BE2C (cell line): ENCODE results near the gene CENPF.
"Not testable (repeated sequence)": the region's sequence is repeated elsewhere in the genome, so short reads cannot be mapped to it uniquely, and the experiment has no call there.

Experiments used
- DNase-seq: peaks from one replicate; pipeline ENCODE4 v3.0.0-alpha.2; 2020
- H3K27me3 ChIP-seq: fragments of 250-450 bp; sonication (Bioruptor Pico); 2 replicates; pipeline ENCODE4 v1.5.1; 2020; ENCODE audit warnings: mild to moderate bottlenecking
- H3K36me3 ChIP-seq: fragments of 250-450 bp; sonication (Bioruptor Pico); 2 replicates; pipeline ENCODE4 v1.5.1; 2020; ENCODE audit warnings: mild to moderate bottlenecking
- H3K4me1 ChIP-seq: fragments of 250-450 bp; sonication (Bioruptor Pico); 2 replicates; pipeline ENCODE4 v1.5.1; 2020
- H3K4me3 ChIP-seq: 2 replicates; pipeline ENCODE4 v1.5.1; 2011; ENCODE audit warnings: low read depth, low read length
- H3K9me3 ChIP-seq: fragments of 250-450 bp; sonication (Bioruptor Pico); 2 replicates; pipeline ENCODE4 v1.5.1; 2020
- CTCF ChIP-seq: IDR thresholded peaks from 2 replicates; pipeline ENCODE4 v1.5.1; 2012; ENCODE audit warnings: mild to moderate bottlenecking, low read depth, low read length

The CENPF gene

DNA sequence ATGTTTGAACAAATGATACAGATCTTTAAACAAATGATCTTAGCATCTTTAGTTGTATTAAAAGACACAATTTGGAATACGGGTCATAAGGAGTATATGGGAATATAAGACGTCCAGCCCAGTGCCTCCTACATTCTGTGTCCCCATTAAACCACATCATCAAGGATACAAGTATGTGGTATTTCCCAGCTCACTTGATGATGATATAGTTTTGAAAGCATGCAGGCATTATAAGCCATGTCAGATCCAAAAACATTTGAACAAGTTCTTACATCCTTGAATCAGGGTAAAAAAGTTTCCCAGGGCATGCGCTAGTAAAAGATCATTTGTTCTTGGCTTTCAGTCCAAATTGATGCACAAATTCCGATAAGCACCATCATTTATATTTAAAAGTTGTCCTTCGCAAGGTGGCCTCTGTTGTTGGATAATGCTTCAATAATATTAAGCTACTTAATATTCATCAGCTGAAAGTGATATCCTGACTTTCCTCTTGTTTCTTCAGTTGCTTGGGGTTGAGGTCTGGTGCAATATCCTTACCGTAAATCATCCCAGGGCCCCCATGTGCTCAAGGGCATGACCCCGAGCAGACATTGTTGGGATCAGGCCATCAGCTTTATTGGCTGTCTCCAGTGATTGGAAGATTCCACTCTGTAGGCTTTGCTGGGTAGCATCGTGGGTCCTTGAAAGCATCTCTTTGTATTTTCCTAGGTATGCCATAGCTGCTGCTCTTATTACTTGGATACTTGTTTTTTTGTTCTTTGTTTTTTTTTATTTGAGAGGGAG lies 61.8 kb downstream of the CENPF start:
- no peak overlapping the region for H3K4me3 ChIP-seq
- DNase-seq = no peak
- no peaks in the 10 kb centered on the region for H3K27me3 ChIP-seq
- H3K9me3 ChIP-seq = no peaks in the 10 kb centered on the region
- no peaks in the 10 kb centered on the region for H3K4me1 ChIP-seq
- peaks cover 78% of the 10 kb centered on the region for H3K36me3 ChIP-seq
- no peak for TF ChIP-seq CTCF

- Histone ChIP-seq H3K4me1 (no peaks in the 10 kb centered on the region), H3K36me3 (peaks cover 73% of the 10 kb centered on the region)
Measured at GRCh38 chr1:214665606-214666110, 62.7 kb downstream of the CENPF start.

GRCh38 chr1:214666674-214667073 lies 63.7 kb downstream of the CENPF start:
- no peak for TF ChIP-seq CTCF
- H3K4me1 ChIP-seq = no peaks in the 10 kb centered on the region
- no peaks in the 10 kb centered on the region for H3K27me3 ChIP-seq
- H3K36me3 ChIP-seq = peaks cover 65% of the 10 kb centered on the region
- H3K4me3 ChIP-seq = no peak overlapping the region
- no peaks in the 10 kb centered on the region for H3K9me3 ChIP-seq
- no peak for DNase-seq

More at GRCh38 chr1:214665606-214666110, 62.7 kb downstream of the CENPF start:
- no peaks in the 10 kb centered on the region for H3K27me3 ChIP-seq
- no peaks in the 10 kb centered on the region for H3K9me3 ChIP-seq
- no peak for TF ChIP-seq CTCF
- H3K4me3 ChIP-seq = no peak overlapping the region
- DNase-seq = no peak

- DNase-seq = peak; percentile 56
- H3K27me3 ChIP-seq = no peaks in the 10 kb centered on the region
- no peaks in the 10 kb centered on the region; the same call in 1 of the 2 replicates for H3K9me3 ChIP-seq
- H3K36me3 ChIP-seq = peaks cover 38% of the 10 kb centered on the region
- TF ChIP-seq CTCF = no peak
- no peak overlapping the region for H3K4me3 ChIP-seq
- H3K4me1 ChIP-seq = no peaks in the 10 kb centered on the region
Measured at GRCh38 chr1:214670098-214670497, 67.1 kb downstream of the CENPF start.

GRCh38 chr1:214673029-214673428 lies 70.0 kb downstream of the CENPF start:
- H3K9me3 ChIP-seq, DNase-seq: not testable (repeated sequence)

GRCh38 chr1:214673576-214673975 lies 70.6 kb downstream of the CENPF start:
- Histone ChIP-seq H3K9me3 (no peaks in the 10 kb centered on the region; the same call in 1 of the 2 replicates), H3K36me3 (peaks cover 10% of the 10 kb centered on the region), H3K4me1 (no peaks in the 10 kb centered on the region), H3K27me3 (no peaks in the 10 kb centered on the region; the same call in 1 of the 2 replicates), H3K4me3 (no peak overlapping the region)
- no peak for TF ChIP-seq CTCF
- DNase-seq = no peak

More at GRCh38 chr1:214673029-214673428, 70.0 kb downstream of the CENPF start:
- not testable (repeated sequence) for H3K27me3 ChIP-seq, H3K4me3 ChIP-seq, H3K4me1 ChIP-seq
- peaks cover 10% of the 10 kb centered on the region for H3K36me3 ChIP-seq

- H3K4me1 ChIP-seq, DNase-seq, H3K4me3 ChIP-seq, H3K9me3 ChIP-seq, H3K27me3 ChIP-seq, H3K36me3 ChIP-seq: not testable (repeated sequence)
Measured at GRCh38 chr1:214675524-214675923, 72.5 kb downstream of the CENPF start.
